WTC11 (cell line): Measurements from ENCODE around the gene RTBDN. TPM values are rescaled to one million over a fixed set of nuclear protein-coding genes. Genes with fewer than 3 reads are reported as not detected.

Experiments used
- CREB1 ChIP-seq: sonication (generic); formaldehyde crosslinking; IDR thresholded peaks from 2 replicates; pipeline ENCODE4 v1.8.0; 2023; ENCODE audit warnings: mild to moderate bottlenecking, missing genetic modification reagents
- ETV6 ChIP-seq: sonication (generic); formaldehyde crosslinking; IDR thresholded peaks from 2 replicates; pipeline ENCODE4 v1.8.1; 2022; ENCODE audit warnings: mild to moderate bottlenecking, missing genetic modification reagents
- FOXK1 ChIP-seq: sonication (generic); formaldehyde crosslinking; IDR thresholded peaks from 2 replicates; pipeline ENCODE4 v1.8.0; 2022; ENCODE audit warnings: mild to moderate bottlenecking, moderate library complexity, missing genetic modification reagents
- HMGA2 ChIP-seq: fragments of 250-450 bp; sonication (Bioruptor Pico); IDR thresholded peaks from 2 replicates; pipeline ENCODE4 v1.4.0; 2021; ENCODE audit warnings: mild to moderate bottlenecking, moderate library complexity
- NFE2L1 ChIP-seq: sonication (generic); formaldehyde crosslinking; IDR thresholded peaks from 2 replicates; pipeline ENCODE4 v1.8.1; 2023; ENCODE audit warnings: missing genetic modification reagents
- NR2C2 ChIP-seq: sonication (generic); formaldehyde crosslinking; IDR thresholded peaks from 2 replicates; pipeline ENCODE4 v1.8.0; 2022; ENCODE audit warnings: mild to moderate bottlenecking, missing genetic modification reagents
- NR3C1 ChIP-seq: sonication (generic); formaldehyde crosslinking; conservative IDR thresholded peaks from 2 replicates; pipeline ENCODE4 v1.8.1; 2023; ENCODE audit warnings: low read depth, mild to moderate bottlenecking, missing genetic modification reagents
- TEAD1 ChIP-seq: sonication (generic); formaldehyde crosslinking; IDR thresholded peaks from 2 replicates; pipeline ENCODE4 v1.8.0; 2022; ENCODE audit warnings: mild to moderate bottlenecking, missing genetic modification reagents
- ZNF219 ChIP-seq: sonication (generic); formaldehyde crosslinking; IDR thresholded peaks from 2 replicates; pipeline ENCODE4 v1.8.0; 2023; ENCODE audit warnings: missing genetic modification reagents, mild to moderate bottlenecking, borderline replicate concordance
- ZNF423 ChIP-seq: fragments of 250-450 bp; sonication (Bioruptor Pico); IDR thresholded peaks from 2 replicates; pipeline ENCODE4 v2.1.2; 2022; ENCODE audit warnings: mild to moderate bottlenecking, moderate library complexity
- total RNA-seq: library from RNA; stranded (reverse); gene quantifications from 3 replicates; pipeline ENCODE4 v1.2.3, GENCODE V29; 2021
- TF ChIP-seq, protein P1 (sequence below): sonication (generic); formaldehyde crosslinking; IDR thresholded peaks from 2 replicates; pipeline ENCODE4 v1.8.1; 2023; ENCODE audit warnings: mild to moderate bottlenecking, missing genetic modification reagents
- TF ChIP-seq, protein P2 (sequence below): fragments of 250-450 bp; sonication (Bioruptor Pico); IDR thresholded peaks from 2 replicates; pipeline ENCODE4 v2.1.2; 2022; ENCODE audit warnings: mild to moderate bottlenecking, moderate library complexity
- TF ChIP-seq, protein P3 (sequence below): sonication (generic); formaldehyde crosslinking; IDR thresholded peaks from 2 replicates; pipeline ENCODE4 v1.8.1; 2023; ENCODE audit warnings: mild to moderate bottlenecking, missing genetic modification reagents, moderate library complexity
- TF ChIP-seq, protein P4 (sequence below): sonication (generic); formaldehyde crosslinking; IDR thresholded peaks from 2 replicates; pipeline ENCODE4 v1.8.0; 2022; ENCODE audit warnings: mild to moderate bottlenecking, missing genetic modification reagents
- TF ChIP-seq, protein P5 (sequence below): fragments of 250-450 bp; sonication (Bioruptor Pico); IDR thresholded peaks from 2 replicates; pipeline ENCODE4 v1.9.0; 2021; ENCODE audit warnings: mild to moderate bottlenecking
- TF ChIP-seq, protein P6 (sequence below): fragments of 250-450 bp; sonication (Bioruptor Pico); IDR thresholded peaks from 2 replicates; pipeline ENCODE4 v1.9.0; 2021; ENCODE audit warnings: mild to moderate bottlenecking, borderline replicate concordance
- TF ChIP-seq, protein P7 (sequence below): fragments of 200-600 bp; IDR thresholded peaks from 2 replicates; pipeline ENCODE4 v1.8.0; 2022; ENCODE audit warnings: antibody characterized with exemption
- TF ChIP-seq, protein P8 (sequence below): fragments of 250-450 bp; sonication (Bioruptor Pico); IDR thresholded peaks from 2 replicates; pipeline ENCODE4 v1.9.0; 2021; ENCODE audit warnings: mild to moderate bottlenecking
- TF ChIP-seq, protein P9 (sequence below): sonication (generic); formaldehyde crosslinking; IDR thresholded peaks from 2 replicates; pipeline ENCODE4 v1.8.0; 2022; ENCODE audit warnings: mild to moderate bottlenecking, missing genetic modification reagents
- TF ChIP-seq, protein P10 (sequence below): sonication (generic); formaldehyde crosslinking; IDR thresholded peaks from 2 replicates; pipeline ENCODE4 v1.8.0; 2022; ENCODE audit warnings: mild to moderate bottlenecking, missing genetic modification reagents

The RTBDN gene
- total RNA-seq, 1 experiment from 2014 or later, result 2.4 TPM

DNA sequence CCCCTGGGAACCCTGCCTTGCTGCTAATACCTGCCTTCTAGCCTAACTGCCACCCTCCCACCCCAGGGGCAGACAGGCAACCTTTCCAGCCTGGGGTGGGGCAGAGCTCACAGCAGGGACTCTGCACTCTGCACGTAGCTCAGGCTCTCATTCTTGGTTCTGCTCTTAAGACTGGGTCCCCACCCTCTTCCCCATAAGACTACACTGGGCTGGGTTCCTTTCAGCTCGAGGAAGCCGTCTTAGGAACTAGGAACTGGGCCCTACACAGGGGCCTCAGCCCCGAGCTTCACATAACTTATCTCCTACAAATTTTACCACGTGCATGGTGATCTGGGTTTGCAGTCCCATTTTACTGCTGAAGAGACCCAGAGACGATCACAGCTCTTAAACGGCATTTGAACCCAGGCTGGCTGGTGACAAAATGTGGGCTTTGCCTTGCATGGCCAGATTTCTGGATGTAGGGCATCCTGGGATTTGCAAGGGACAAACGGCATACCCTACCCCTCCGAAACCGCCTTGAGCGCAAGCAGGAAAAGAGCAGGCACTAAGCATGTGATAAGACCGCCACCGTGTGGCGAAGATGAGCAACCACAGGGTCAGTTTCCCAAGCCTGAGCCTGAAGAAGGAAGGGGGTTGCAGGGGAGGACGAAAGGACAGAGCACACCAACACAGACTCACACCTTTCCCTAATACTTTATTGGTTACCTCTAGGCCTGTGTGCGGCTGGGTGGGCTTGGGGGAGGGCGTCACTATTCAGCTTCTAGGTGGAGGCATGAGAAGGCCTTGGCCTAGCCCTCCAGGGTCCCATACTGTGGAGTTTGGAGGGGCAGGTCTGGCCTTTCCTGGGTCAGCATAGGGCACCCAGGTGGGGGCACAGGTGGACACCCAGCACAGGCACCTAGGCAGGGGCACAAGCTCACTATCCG is 38.0 kb downstream of the RTBDN start (continued):
- TF ChIP-seq, protein P1, sequence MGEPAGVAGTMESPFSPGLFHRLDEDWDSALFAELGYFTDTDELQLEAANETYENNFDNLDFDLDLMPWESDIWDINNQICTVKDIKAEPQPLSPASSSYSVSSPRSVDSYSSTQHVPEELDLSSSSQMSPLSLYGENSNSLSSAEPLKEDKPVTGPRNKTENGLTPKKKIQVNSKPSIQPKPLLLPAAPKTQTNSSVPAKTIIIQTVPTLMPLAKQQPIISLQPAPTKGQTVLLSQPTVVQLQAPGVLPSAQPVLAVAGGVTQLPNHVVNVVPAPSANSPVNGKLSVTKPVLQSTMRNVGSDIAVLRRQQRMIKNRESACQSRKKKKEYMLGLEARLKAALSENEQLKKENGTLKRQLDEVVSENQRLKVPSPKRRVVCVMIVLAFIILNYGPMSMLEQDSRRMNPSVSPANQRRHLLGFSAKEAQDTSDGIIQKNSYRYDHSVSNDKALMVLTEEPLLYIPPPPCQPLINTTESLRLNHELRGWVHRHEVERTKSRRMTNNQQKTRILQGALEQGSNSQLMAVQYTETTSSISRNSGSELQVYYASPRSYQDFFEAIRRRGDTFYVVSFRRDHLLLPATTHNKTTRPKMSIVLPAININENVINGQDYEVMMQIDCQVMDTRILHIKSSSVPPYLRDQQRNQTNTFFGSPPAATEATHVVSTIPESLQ (CRISPR knock-in tag), result no peak
- TF ChIP-seq, protein P2, sequence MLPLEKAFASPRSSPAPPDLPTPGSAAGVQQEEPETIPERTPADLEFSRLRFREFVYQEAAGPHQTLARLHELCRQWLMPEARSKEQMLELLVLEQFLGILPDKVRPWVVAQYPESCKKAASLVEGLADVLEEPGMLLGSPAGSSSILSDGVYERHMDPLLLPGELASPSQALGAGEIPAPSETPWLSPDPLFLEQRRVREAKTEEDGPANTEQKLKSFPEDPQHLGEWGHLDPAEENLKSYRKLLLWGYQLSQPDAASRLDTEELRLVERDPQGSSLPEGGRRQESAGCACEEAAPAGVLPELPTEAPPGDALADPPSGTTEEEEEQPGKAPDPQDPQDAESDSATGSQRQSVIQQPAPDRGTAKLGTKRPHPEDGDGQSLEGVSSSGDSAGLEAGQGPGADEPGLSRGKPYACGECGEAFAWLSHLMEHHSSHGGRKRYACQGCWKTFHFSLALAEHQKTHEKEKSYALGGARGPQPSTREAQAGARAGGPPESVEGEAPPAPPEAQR, result no peak
- TF ChIP-seq TEAD1 (CRISPR knock-in tag) (peak; percentile 74; the same call in 1 of the 2 replicates), HMGA2 (CRISPR knock-in tag) (no peak), ETV6 (CRISPR knock-in tag) (peak; percentile 63; the same call in 1 of the 2 replicates), CREB1 (CRISPR knock-in tag) (no peak), FOXK1 (CRISPR knock-in tag) (no peak), ZNF423 (CRISPR knock-in tag) (no peak), ZNF219 (CRISPR knock-in tag) (no peak), NR3C1 (CRISPR knock-in tag) (no peak), NR2C2 (no peak), NFE2L1 (CRISPR knock-in tag) (no peak)
- TF ChIP-seq, protein P3, sequence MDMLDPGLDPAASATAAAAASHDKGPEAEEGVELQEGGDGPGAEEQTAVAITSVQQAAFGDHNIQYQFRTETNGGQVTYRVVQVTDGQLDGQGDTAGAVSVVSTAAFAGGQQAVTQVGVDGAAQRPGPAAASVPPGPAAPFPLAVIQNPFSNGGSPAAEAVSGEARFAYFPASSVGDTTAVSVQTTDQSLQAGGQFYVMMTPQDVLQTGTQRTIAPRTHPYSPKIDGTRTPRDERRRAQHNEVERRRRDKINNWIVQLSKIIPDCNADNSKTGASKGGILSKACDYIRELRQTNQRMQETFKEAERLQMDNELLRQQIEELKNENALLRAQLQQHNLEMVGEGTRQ, result no peak
- TF ChIP-seq, protein P4, sequence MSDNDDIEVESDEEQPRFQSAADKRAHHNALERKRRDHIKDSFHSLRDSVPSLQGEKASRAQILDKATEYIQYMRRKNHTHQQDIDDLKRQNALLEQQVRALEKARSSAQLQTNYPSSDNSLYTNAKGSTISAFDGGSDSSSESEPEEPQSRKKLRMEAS (CRISPR knock-in tag), result no peak; the same call in 1 of the 2 replicates
- TF ChIP-seq, protein P5, sequence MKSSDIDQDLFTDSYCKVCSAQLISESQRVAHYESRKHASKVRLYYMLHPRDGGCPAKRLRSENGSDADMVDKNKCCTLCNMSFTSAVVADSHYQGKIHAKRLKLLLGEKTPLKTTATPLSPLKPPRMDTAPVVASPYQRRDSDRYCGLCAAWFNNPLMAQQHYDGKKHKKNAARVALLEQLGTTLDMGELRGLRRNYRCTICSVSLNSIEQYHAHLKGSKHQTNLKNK (CRISPR knock-in tag), result no peak
- TF ChIP-seq, protein P6, sequence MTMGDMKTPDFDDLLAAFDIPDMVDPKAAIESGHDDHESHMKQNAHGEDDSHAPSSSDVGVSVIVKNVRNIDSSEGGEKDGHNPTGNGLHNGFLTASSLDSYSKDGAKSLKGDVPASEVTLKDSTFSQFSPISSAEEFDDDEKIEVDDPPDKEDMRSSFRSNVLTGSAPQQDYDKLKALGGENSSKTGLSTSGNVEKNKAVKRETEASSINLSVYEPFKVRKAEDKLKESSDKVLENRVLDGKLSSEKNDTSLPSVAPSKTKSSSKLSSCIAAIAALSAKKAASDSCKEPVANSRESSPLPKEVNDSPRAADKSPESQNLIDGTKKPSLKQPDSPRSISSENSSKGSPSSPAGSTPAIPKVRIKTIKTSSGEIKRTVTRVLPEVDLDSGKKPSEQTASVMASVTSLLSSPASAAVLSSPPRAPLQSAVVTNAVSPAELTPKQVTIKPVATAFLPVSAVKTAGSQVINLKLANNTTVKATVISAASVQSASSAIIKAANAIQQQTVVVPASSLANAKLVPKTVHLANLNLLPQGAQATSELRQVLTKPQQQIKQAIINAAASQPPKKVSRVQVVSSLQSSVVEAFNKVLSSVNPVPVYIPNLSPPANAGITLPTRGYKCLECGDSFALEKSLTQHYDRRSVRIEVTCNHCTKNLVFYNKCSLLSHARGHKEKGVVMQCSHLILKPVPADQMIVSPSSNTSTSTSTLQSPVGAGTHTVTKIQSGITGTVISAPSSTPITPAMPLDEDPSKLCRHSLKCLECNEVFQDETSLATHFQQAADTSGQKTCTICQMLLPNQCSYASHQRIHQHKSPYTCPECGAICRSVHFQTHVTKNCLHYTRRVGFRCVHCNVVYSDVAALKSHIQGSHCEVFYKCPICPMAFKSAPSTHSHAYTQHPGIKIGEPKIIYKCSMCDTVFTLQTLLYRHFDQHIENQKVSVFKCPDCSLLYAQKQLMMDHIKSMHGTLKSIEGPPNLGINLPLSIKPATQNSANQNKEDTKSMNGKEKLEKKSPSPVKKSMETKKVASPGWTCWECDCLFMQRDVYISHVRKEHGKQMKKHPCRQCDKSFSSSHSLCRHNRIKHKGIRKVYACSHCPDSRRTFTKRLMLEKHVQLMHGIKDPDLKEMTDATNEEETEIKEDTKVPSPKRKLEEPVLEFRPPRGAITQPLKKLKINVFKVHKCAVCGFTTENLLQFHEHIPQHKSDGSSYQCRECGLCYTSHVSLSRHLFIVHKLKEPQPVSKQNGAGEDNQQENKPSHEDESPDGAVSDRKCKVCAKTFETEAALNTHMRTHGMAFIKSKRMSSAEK (CRISPR knock-in tag), result no peak
- TF ChIP-seq, protein P7, sequence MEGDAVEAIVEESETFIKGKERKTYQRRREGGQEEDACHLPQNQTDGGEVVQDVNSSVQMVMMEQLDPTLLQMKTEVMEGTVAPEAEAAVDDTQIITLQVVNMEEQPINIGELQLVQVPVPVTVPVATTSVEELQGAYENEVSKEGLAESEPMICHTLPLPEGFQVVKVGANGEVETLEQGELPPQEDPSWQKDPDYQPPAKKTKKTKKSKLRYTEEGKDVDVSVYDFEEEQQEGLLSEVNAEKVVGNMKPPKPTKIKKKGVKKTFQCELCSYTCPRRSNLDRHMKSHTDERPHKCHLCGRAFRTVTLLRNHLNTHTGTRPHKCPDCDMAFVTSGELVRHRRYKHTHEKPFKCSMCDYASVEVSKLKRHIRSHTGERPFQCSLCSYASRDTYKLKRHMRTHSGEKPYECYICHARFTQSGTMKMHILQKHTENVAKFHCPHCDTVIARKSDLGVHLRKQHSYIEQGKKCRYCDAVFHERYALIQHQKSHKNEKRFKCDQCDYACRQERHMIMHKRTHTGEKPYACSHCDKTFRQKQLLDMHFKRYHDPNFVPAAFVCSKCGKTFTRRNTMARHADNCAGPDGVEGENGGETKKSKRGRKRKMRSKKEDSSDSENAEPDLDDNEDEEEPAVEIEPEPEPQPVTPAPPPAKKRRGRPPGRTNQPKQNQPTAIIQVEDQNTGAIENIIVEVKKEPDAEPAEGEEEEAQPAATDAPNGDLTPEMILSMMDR, result peak; percentile 84
- TF ChIP-seq, protein P8, sequence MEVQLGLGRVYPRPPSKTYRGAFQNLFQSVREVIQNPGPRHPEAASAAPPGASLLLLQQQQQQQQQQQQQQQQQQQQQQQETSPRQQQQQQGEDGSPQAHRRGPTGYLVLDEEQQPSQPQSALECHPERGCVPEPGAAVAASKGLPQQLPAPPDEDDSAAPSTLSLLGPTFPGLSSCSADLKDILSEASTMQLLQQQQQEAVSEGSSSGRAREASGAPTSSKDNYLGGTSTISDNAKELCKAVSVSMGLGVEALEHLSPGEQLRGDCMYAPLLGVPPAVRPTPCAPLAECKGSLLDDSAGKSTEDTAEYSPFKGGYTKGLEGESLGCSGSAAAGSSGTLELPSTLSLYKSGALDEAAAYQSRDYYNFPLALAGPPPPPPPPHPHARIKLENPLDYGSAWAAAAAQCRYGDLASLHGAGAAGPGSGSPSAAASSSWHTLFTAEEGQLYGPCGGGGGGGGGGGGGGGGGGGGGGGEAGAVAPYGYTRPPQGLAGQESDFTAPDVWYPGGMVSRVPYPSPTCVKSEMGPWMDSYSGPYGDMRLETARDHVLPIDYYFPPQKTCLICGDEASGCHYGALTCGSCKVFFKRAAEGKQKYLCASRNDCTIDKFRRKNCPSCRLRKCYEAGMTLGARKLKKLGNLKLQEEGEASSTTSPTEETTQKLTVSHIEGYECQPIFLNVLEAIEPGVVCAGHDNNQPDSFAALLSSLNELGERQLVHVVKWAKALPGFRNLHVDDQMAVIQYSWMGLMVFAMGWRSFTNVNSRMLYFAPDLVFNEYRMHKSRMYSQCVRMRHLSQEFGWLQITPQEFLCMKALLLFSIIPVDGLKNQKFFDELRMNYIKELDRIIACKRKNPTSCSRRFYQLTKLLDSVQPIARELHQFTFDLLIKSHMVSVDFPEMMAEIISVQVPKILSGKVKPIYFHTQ (CRISPR knock-in tag), result no peak
- TF ChIP-seq, protein P9, sequence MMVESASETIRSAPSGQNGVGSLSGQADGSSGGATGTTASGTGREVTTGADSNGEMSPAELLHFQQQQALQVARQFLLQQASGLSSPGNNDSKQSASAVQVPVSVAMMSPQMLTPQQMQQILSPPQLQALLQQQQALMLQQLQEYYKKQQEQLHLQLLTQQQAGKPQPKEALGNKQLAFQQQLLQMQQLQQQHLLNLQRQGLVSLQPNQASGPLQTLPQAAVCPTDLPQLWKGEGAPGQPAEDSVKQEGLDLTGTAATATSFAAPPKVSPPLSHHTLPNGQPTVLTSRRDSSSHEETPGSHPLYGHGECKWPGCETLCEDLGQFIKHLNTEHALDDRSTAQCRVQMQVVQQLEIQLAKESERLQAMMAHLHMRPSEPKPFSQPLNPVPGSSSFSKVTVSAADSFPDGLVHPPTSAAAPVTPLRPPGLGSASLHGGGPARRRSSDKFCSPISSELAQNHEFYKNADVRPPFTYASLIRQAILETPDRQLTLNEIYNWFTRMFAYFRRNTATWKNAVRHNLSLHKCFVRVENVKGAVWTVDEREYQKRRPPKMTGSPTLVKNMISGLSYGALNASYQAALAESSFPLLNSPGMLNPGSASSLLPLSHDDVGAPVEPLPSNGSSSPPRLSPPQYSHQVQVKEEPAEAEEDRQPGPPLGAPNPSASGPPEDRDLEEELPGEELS (CRISPR knock-in tag), result no peak
- TF ChIP-seq, protein P10, sequence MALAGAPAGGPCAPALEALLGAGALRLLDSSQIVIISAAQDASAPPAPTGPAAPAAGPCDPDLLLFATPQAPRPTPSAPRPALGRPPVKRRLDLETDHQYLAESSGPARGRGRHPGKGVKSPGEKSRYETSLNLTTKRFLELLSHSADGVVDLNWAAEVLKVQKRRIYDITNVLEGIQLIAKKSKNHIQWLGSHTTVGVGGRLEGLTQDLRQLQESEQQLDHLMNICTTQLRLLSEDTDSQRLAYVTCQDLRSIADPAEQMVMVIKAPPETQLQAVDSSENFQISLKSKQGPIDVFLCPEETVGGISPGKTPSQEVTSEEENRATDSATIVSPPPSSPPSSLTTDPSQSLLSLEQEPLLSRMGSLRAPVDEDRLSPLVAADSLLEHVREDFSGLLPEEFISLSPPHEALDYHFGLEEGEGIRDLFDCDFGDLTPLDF (CRISPR knock-in tag), result no peak
